IMR-90 (cell line): ENCODE results near the gene MSMO1. TPM values are rescaled to one million over a fixed set of nuclear protein-coding genes. Genes with fewer than 3 reads are reported as not detected.

Experiments used
- ATAC-seq: fragments of 200-7000 bp; cut with Tn5 transposase; 2 replicates; pipeline ENCODE4 v1.9.1; 2020; ENCODE audit warnings: low read depth, mild to moderate bottlenecking, moderate library complexity
- BruUV-seq: library from RNA; stranded (reverse); fragments of 400-500 nt; replicated peaks from 2 replicates; lab custom pipeline; 2021; lab: Mats Ljungman, UMichigan
- CTCF ChIA-PET: fragments of 300-600 bp; formaldehyde crosslinking; extraction: SDS; loops from one replicate; lab custom pipeline; 2021; ENCODE audit warnings: antibody characterized with exemption; lab: Yijun Ruan, JAX
- POLR2A ChIA-PET: fragments of 300-600 bp; sonication (Branson Sonifier 250); formaldehyde crosslinking; loops from one replicate; lab custom pipeline; 2022; ENCODE audit warnings: antibody characterized with exemption; ENCODE audit not compliant: unreplicated experiment; lab: Charles Lee
- DNase-seq: peaks from one replicate; pipeline ENCODE4 v3.0.0; 2013
- H2AFZ ChIP-seq: replicated peaks from 2 replicates; pipeline ENCODE3; 2013; ENCODE audit warnings: low read length, mild to moderate bottlenecking; ENCODE audit not compliant: poor library complexity
- H2AK5ac ChIP-seq: 2 replicates; pipeline ENCODE4 v1.6.1; 2013; ENCODE audit warnings: low read depth, low read length, inconsistent platforms
- H2AK9ac ChIP-seq: replicated peaks from 2 replicates; pipeline ENCODE3; 2013; ENCODE audit warnings: mild to moderate bottlenecking, low read depth, low read length, moderate library complexity; ENCODE audit not compliant: poor library complexity
- H2BK120ac ChIP-seq: 2 replicates; pipeline ENCODE4 v1.6.1; 2013; ENCODE audit warnings: low read depth, low read length, inconsistent platforms
- H2BK15ac ChIP-seq: 3 replicates; pipeline ENCODE4 v1.6.1; 2013; ENCODE audit warnings: low read depth, low read length, inconsistent platforms
- H2BK20ac ChIP-seq: 2 replicates; pipeline ENCODE4 v1.6.1; 2013; ENCODE audit warnings: low read depth, mild to moderate bottlenecking, inconsistent platforms, low read length, moderate library complexity
- H2BK5ac ChIP-seq: 2 replicates; pipeline ENCODE4 v1.6.1; 2013; ENCODE audit warnings: mild to moderate bottlenecking, low read depth, low read length, inconsistent platforms; ENCODE audit not compliant: poor library complexity, severe bottlenecking
- H3K14ac ChIP-seq: replicated peaks from 2 replicates; pipeline ENCODE4 v1.6.1; 2013; ENCODE audit warnings: low read depth, low read length, inconsistent platforms
- H3K18ac ChIP-seq: 2 replicates; pipeline ENCODE4 v1.6.1; 2013; ENCODE audit warnings: low read depth, low read length, control low read depth
- H3K23ac ChIP-seq: 2 replicates; pipeline ENCODE4 v1.6.1; 2013; ENCODE audit warnings: low read depth, low read length, inconsistent platforms
- H3K27ac ChIP-seq: 2 replicates; pipeline ENCODE4 v1.5.1; 2013; ENCODE audit warnings: mild to moderate bottlenecking, control low read depth, low read length; ENCODE audit not compliant: insufficient read depth
- H3K27me3 ChIP-seq: 2 replicates; pipeline ENCODE4 v1.6.1; 2013; ENCODE audit warnings: low read length; ENCODE audit not compliant: control insufficient read depth, insufficient read depth
- H3K36me3 ChIP-seq: 2 replicates; pipeline ENCODE4 v1.6.1; 2013; ENCODE audit warnings: low read length, mixed read lengths; ENCODE audit not compliant: control insufficient read depth, insufficient read depth
- H3K4ac ChIP-seq: 2 replicates; pipeline ENCODE4 v1.6.1; 2013; ENCODE audit warnings: low read depth, low read length, inconsistent platforms
- H3K4me1 ChIP-seq: 2 replicates; pipeline ENCODE4 v1.6.1; 2013; ENCODE audit warnings: low read length, mixed read lengths; ENCODE audit not compliant: control insufficient read depth, insufficient read depth
- H3K4me2 ChIP-seq: 2 replicates; pipeline ENCODE4 v1.6.1; 2013; ENCODE audit warnings: low read depth, mild to moderate bottlenecking, control low read depth, low read length, moderate library complexity
- H3K4me3 ChIP-seq: 2 replicates; pipeline ENCODE4 v1.5.1; 2013; ENCODE audit warnings: low read depth, mild to moderate bottlenecking, control low read depth, low read length, moderate library complexity; ENCODE audit not compliant: insufficient read depth
- H3K56ac ChIP-seq: 2 replicates; pipeline ENCODE4 v1.6.1; 2013; ENCODE audit warnings: low read length, inconsistent platforms; ENCODE audit not compliant: insufficient read depth; ENCODE audit errors: extremely low read depth
- H3K79me1 ChIP-seq, 2 experiments: 2 replicates each; pipeline ENCODE4 v1.6.1; 2013; ENCODE audit warnings: low read length in 2 of 2, inconsistent platforms in 1 of 2, low read depth in 1 of 2
- H3K9ac ChIP-seq: 2 replicates; pipeline ENCODE4 v1.6.1; 2013; ENCODE audit warnings: low read depth, low read length, control low read depth
- H3K9me1 ChIP-seq: 2 replicates; pipeline ENCODE4 v1.6.1; 2013; ENCODE audit warnings: low read length, inconsistent platforms; ENCODE audit not compliant: insufficient read depth
- H3K9me3 ChIP-seq: 2 replicates; pipeline ENCODE4 v1.6.1; 2013; ENCODE audit warnings: low read length; ENCODE audit not compliant: control insufficient read depth, insufficient read depth
- H4K20me1 ChIP-seq: 2 replicates; pipeline ENCODE4 v1.6.1; 2013; ENCODE audit warnings: low read length, inconsistent platforms; ENCODE audit not compliant: insufficient read depth
- H4K5ac ChIP-seq: 2 replicates; pipeline ENCODE4 v1.6.1; 2013; ENCODE audit warnings: mild to moderate bottlenecking, low read depth, low read length, control low read depth
- H4K8ac ChIP-seq, 2 experiments: 2 replicates each; pipeline ENCODE4 v1.6.1; 2013; ENCODE audit warnings: low read depth in 2 of 2, low read length in 2 of 2, control low read depth in 1 of 2, inconsistent platforms in 1 of 2
- H4K91ac ChIP-seq: 2 replicates; pipeline ENCODE4 v1.6.1; 2013; ENCODE audit warnings: low read depth, low read length, inconsistent platforms; ENCODE audit not compliant: insufficient read depth
- BHLHE40 ChIP-seq: fragments of 150-350 bp; IDR thresholded peaks from 2 replicates; pipeline ENCODE4 v1.6.1; 2016; ENCODE audit warnings: mild to moderate bottlenecking, low read depth, low read length
- ELK1 ChIP-seq: fragments of 150-350 bp; IDR thresholded peaks from 2 replicates; pipeline ENCODE4 v1.6.1; 2016; ENCODE audit warnings: low read depth, mild to moderate bottlenecking, low read length, moderate library complexity, borderline replicate concordance
- FOS ChIP-seq: fragments of 150-350 bp; IDR thresholded peaks from 2 replicates; pipeline ENCODE4 v1.6.1; 2016; ENCODE audit warnings: low read depth, low read length
- RCOR1 ChIP-seq: IDR thresholded peaks from 2 replicates; pipeline ENCODE4 v1.6.1; 2012; ENCODE audit warnings: mild to moderate bottlenecking, low read length, improper control_type of control experiment; ENCODE audit not compliant: insufficient replicate concordance
- WGBS, 2 experiments: methylation state at CpG; one replicate each; pipeline versions ENCODE4 v1.1.5 to v1.1.7; 2013; ENCODE audit warnings: missing lambda C conversion rate in 2 of 2; ENCODE audit not compliant: insufficient read length in 1 of 2; ENCODE audit errors: extremely low coverage in 2 of 2; 5-methylcytosine and 5-hydroxymethylcytosine counted together
- dilution Hi-C: fragments of 300-500 bp; cut with HindIII; formaldehyde crosslinking; loops from one replicate; pipeline ENCODE4 v1.14.3; 2018; ENCODE audit warnings: low sequenced_read_pairs; ENCODE audit not compliant: unreplicated experiment
- in situ Hi-C: fragments of 300-500 bp; cut with MboI; formaldehyde crosslinking; loops from 3 replicates; pipeline ENCODE4 v1.14.3; 2019; ENCODE audit warnings: low sequenced_read_pairs, inconsistent platforms, mixed read lengths
- intact Hi-C: fragments of 100-400 bp; cut with micrococcal nuclease; formaldehyde crosslinking; loops from 2 replicates; pipeline ENCODE4 v1.10.0; 2022
- polyA plus RNA-seq, 3 experiments: library from polyadenylated mRNA; depleted of rRNA; stranded (reverse); fragments of >200 nt; gene quantifications; 2 replicates each; pipeline ENCODE4 v1.2.3, GENCODE V29; 2012; ENCODE audit warnings: low replicate concordance in 1 of 3
- total RNA-seq: library from RNA; depleted of rRNA; stranded (reverse); fragments of >200 nt; gene quantifications from 2 replicates; pipeline ENCODE4 v1.2.3, GENCODE V29; 2012

Gene MSMO1
- total and polyA plus RNA-seq, 2 of the 4 experiments (the other 2 are of a cell fraction), result 40.1 to 42.1 TPM

GRCh38 chr4:165379678-165380064, 52.2 kb downstream of the MSMO1 start:
- Histone ChIP-seq H3K27me3 (peaks cover 2% of the 10 kb centered on the region; the same call in 1 of the 2 replicates), H2AK5ac (no peak overlapping the region), H3K4me3 (no peak overlapping the region), H4K20me1 (no peaks in the 10 kb centered on the region), H3K9me3 (no peaks in the 10 kb centered on the region), H3K27ac (no peak overlapping the region), H2BK5ac (no peak overlapping the region), H3K18ac (no peak overlapping the region), H3K9ac (no peak overlapping the region), H3K4me2 (no peak overlapping the region; the same call in 1 of the 2 replicates), H3K36me3 (no peaks in the 10 kb centered on the region), H2BK15ac (no peak overlapping the region), H3K23ac (no peak overlapping the region), H3K79me1 (no peaks in the 10 kb centered on the region), H3K9me1 (no peaks in the 10 kb centered on the region), H3K4me1 (no peaks in the 10 kb centered on the region), H2AFZ (no peak overlapping the region), H4K5ac (no peak overlapping the region), H4K8ac (no peak overlapping the region), H3K14ac (no peak overlapping the region), H3K4ac (no peak overlapping the region), H2BK120ac (no peak overlapping the region), H3K56ac (no peak overlapping the region), H4K91ac (no peak overlapping the region), H2AK9ac (no peak overlapping the region), H2BK20ac (no peak overlapping the region)
- WGBS, 2 experiments, result 72% methylated on average over 4 of the region's 11 CpGs; no CpG with 5 or more reads in 1 of the 2 experiments
- ChIA-PET POLR2A (no interaction called here), CTCF (interaction anchor here (1.5 to 1.9 kb wide), 3 partner anchors 10 to 249 kb away, joined by 5 to 6 read pairs (median 6); no protein-coding TSS in a partner anchor)
- dilution Hi-C loops (no loop called here), intact Hi-C loops (loop anchor here (2.0 kb wide), 1 partner anchor 53 kb away; the partner anchor contains the start of gene MSMO1), in situ Hi-C loops (no loop called here)
- no TSS peak for BruUV-seq
- DNase-seq, result no peak
- no peak for ATAC-seq
- TF ChIP-seq BHLHE40, result no peak
- TF ChIP-seq ELK1, result no peak
- TF ChIP-seq FOS, result no peak
- no peak for TF ChIP-seq RCOR1
